ENCODE data around the gene MAP2K3.
A peak's percentile ranks its signal among the peaks of the same experiment; 100 is the strongest.

The MAP2K3 gene

DNA sequence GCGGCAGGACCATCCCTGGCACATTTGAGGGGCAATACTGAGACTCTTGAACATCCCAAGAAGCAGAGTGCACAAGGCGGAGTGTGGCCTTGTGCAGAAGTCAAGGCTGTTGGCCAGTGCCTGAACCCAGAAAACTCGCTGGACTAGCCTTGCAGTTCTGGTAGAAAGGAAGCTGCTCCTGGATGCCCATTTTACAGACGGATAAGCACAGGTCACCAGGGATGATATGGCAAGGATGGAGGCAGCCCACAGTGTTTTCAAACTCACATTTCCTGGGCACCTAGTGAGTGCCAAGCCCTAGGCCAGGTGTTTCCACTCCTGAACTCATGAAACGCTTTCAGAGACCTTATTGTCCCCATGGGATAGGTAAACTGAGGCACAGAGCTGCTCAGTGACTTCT is 1.7 kb upstream of the MAP2K3 start:
- DNase-seq (ENCODE audit: low spot score): no peak

GRCh38 chr17:21283482-21284318 is 811 bp upstream of the MAP2K3 start:
- no peak for DNase-seq (ENCODE audit: low spot score)

- DNase-seq (ENCODE audit: low spot score): no peak
Measured at GRCh38 chr17:21285164-21286065, 904 bp downstream of the MAP2K3 start.

GRCh38 chr17:21286066-21286770 is 1.7 kb downstream of the MAP2K3 start:
- peak; percentile 88 for DNase-seq (ENCODE audit: low spot score)

DNA sequence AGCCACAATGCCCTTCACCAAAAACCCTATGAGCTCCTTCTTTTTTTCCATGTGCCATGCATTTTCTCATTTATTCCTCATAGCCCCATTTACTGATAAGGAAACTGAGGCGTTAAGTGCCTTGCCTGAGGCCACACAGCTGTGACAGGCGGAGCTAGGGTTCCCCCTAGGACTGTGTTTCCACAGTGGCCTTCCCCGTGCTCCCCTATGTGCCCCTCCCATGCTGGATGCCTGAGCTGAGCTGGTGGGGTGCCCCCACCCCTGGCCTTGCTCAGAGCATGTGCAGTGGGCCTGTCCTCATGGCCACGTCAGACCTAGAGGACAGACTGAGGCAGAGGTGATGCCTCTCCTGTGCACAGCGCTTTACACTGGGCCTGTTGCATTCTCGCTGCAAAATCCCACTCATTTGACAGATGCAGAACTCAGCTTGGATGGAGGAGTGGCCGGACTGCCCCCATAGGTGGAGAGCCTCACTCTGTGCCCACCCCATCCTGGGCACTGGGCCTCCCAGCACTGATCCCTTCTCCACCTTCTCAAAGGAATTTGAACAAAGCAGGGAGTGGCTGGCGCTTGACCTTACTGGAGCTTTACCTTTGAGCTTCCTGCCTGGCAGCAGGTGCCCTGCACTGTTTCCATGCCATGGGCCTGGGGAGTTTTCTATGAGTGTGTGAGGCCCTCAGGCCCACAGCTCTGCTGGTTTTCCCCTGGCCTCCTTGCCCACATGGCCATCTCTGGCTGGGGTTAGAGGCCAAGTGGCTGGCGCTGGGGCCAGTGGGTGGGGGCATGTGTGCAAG is 2.6 kb downstream of the MAP2K3 start:
- no peak for DNase-seq (ENCODE audit: low spot score)

DNA sequence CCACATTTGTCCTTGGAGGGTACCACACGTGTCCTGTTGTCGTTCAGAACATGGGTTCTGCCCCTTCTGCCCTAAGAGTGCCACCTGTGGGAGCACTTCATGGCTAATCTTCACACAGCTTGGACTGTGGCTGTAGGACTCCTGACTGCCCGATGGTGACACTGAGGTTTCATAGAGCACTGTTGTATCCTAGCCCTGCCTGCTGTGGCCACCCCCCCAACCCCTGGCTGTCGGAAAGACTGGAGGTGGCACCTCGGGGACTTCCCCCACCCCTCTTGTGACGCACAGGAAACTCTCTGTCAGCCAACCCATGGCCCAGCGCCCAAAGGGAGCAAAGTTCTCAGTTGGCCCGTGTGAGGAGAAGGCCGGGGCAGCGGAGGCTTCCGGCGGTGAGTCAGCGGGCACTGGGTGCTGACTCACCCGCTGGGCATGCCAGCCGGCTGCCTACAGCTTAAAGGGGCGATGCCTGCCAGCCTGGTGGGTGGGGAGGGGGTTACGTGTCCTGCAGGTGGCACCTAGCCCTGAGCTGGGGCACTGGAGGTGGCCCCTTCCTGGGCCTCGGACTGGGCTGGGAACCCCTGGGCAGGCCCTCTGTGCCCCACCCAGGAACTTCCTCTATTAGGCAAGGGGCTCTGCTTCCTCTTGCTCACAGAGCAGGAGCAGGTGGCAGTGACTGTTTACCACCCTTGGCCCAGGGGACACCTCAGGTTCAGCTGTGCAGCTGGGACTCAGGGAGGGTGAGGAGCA is 3.4 kb downstream of the MAP2K3 start:
- DNase-seq (ENCODE audit: low spot score): peak; percentile 88

DNA sequence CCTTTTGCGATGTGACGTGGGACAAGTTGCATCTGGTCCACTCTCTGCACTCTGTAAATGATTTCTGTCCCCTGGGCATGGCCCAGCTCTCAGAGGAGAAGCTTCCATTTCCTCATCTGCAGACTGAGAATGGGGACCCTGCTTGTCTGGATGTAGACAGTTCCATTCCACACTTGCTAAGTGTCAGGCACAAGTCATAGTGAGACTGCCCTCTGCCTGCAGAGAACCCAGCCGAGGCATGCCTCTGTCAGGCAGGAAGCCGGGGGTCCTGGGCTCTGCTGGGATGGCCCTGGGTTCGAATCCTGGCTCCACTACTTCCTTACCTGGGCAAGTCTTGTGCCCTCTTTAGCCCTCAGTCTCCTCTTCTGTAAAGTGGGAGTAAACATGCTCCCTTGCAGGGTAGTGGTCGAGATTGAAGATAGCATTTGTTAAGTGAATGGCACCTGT is 4.1 kb downstream of the MAP2K3 start:
- no peak for DNase-seq (ENCODE audit: low spot score)

- no peak for DNase-seq (ENCODE audit: low spot score)
Measured at GRCh38 chr17:21289175-21289901, 4.8 kb downstream of the MAP2K3 start.

GRCh38 chr17:21289902-21290571 is 5.5 kb downstream of the MAP2K3 start:
- no peak for DNase-seq (ENCODE audit: low spot score)

DNA sequence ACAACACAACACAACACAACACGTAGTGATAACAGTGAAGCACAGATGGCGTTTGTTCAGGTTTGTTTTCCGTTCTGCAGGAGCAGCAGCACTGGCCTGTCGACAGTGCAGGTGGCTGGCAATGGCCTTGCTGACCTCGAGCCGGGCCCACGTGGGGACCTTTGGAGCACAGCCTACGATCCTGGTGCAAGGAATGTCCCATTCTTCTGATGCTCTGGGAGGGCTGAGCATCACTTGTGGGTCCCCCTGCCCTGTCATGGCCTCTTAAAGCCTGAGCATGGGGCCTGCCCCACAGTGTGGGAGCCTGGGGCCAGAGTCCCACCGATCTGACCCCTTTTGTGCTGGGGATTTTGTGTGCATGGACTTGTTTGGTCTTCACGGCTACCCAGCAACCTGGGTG is 6.8 kb downstream of the MAP2K3 start:
- DNase-seq (ENCODE audit: low spot score): no peak

DNA sequence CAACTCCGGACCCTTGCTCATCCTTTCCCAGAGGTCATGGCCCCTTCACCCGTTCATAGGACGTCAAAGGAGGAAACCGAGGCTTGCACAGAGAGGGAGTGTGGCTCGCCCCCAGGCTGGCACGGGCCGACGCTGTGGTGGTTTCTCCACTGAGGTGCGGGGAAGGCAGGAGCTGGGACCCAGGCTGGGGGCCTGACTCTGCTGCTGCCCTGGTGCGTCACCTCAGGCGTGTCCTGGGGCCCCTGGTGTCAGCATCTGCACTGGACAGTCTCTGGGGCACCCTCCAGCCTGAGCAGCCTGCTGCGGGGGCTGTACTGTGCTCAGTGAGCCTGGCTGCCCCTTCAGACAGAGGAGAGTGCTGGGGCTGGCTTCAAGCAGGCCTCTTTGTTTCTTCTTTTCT is 7.4 kb downstream of the MAP2K3 start:
- no peak for DNase-seq (ENCODE audit: low spot score)

GRCh38 chr17:21292867-21293830 is 8.6 kb downstream of the MAP2K3 start:
- DNase-seq (ENCODE audit: low spot score): no peak

- no peak for DNase-seq (ENCODE audit: low spot score)
Measured at GRCh38 chr17:21293831-21294210, 9.3 kb downstream of the MAP2K3 start.

GRCh38 chr17:21294321-21295035 is 10.0 kb downstream of the MAP2K3 start:
- DNase-seq (ENCODE audit: low spot score): no peak

DNA sequence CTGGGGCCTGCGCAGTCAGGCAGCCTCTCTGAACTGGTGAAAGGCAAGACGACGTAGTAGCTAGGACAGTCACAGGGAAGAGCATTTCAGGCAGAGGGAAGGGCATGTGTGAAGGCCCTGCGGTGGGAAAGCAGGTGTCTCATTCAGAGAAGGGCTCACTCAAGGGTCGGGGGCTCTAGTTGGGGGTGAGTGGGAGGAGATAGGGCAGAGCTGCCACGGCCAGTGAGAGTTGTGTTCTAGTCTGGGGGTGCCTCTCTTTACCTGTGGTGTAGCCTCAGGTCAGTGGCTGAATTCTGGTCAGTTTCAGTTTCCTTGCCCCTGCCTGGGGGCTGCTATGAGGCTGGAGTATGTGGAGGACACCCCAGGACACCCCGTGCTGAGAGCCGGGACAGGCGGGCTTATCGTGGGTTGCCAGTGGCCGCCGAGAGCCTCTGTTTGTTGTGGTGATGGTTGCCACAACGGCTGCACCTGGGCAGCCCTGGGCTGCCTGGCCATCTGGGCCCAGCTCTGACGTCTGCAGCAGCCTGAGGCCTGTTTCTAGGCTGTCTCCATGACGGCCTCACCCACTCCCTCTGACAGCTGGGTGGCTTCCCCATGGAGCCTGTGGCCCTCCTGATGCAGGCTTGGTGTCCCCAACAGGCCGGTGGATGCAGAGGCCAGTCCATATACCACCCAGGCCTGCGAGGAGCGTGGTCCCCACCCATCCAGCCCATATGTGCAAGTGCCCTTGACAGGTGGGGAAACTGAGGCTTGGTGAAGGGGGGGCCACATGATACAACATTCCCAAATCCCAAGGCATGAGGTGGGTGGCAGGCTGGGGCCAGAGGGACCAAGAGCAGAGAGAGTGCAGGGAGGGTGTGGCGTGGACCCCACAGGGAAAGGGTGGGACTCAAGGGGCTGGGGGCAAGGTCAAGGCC is 10.8 kb downstream of the MAP2K3 start:
- DNase-seq (ENCODE audit: low spot score): no peak
